ENCODE results near the gene SIPA1L3.

Gene SIPA1L3

GRCh38 chr19:37987356-37988332 is 80.6 kb downstream of the SIPA1L3 start:
- TF ChIP-seq MAX (IDR thresholded peaks at IDR 0.05; ENCODE audit: low read depth, low read length): no peak
- no peak for TF ChIP-seq POLR2A (IDR thresholded peaks at IDR 0.05; ENCODE audit: extremely low read depth, insufficient read length)
- no peak for TF ChIP-seq MYC (IDR thresholded peaks at IDR 0.05; ENCODE audit: low read depth, low read length)
- TF ChIP-seq CTCF (IDR thresholded peaks at IDR 0.05; ENCODE audit: low read depth, low read length): no peak
- no peak for DNase-seq (ENCODE audit: low read depth)

GRCh38 chr19:37988758-37989635 is 82.0 kb downstream of the SIPA1L3 start:
- DNase-seq (ENCODE audit: low read depth): peak; percentile 71

More at GRCh38 chr19:37987356-37988332, 80.6 kb downstream of the SIPA1L3 start:
- no peak overlapping the region for H3K4me3 ChIP-seq (ENCODE audit: low read depth, low read length)

GRCh38 chr19:37989855-37990254 is 82.8 kb downstream of the SIPA1L3 start:
- no peak overlapping the region for H3K4me3 ChIP-seq (ENCODE audit: low read depth, low read length)
- no peak for DNase-seq (ENCODE audit: low read depth)
- TF ChIP-seq MAX (IDR thresholded peaks at IDR 0.05; ENCODE audit: low read depth, low read length): no peak
- TF ChIP-seq POLR2A (IDR thresholded peaks at IDR 0.05; ENCODE audit: extremely low read depth, insufficient read length): no peak
- TF ChIP-seq MYC (IDR thresholded peaks at IDR 0.05; ENCODE audit: low read depth, low read length): no peak
- no peak for TF ChIP-seq CTCF (IDR thresholded peaks at IDR 0.05; ENCODE audit: low read depth, low read length)

More at GRCh38 chr19:37988758-37989635, 82.0 kb downstream of the SIPA1L3 start:
- TF ChIP-seq CTCF (IDR thresholded peaks at IDR 0.05; ENCODE audit: low read depth, low read length) (no peak), MYC (IDR thresholded peaks at IDR 0.05; ENCODE audit: low read depth, low read length) (no peak)
- no peak overlapping the region for H3K4me3 ChIP-seq (ENCODE audit: low read depth, low read length)

GRCh38 chr19:37990362-37990761 is 83.4 kb downstream of the SIPA1L3 start:
- DNase-seq (ENCODE audit: low read depth): no peak
- TF ChIP-seq MYC (IDR thresholded peaks at IDR 0.05; ENCODE audit: low read depth, low read length) (no peak), MAX (IDR thresholded peaks at IDR 0.05; ENCODE audit: low read depth, low read length) (no peak), POLR2A (IDR thresholded peaks at IDR 0.05; ENCODE audit: extremely low read depth, insufficient read length) (no peak), CTCF (IDR thresholded peaks at IDR 0.05; ENCODE audit: low read depth, low read length) (no peak)
- H3K4me3 ChIP-seq (ENCODE audit: low read depth, low read length): no peak overlapping the region

DNA sequence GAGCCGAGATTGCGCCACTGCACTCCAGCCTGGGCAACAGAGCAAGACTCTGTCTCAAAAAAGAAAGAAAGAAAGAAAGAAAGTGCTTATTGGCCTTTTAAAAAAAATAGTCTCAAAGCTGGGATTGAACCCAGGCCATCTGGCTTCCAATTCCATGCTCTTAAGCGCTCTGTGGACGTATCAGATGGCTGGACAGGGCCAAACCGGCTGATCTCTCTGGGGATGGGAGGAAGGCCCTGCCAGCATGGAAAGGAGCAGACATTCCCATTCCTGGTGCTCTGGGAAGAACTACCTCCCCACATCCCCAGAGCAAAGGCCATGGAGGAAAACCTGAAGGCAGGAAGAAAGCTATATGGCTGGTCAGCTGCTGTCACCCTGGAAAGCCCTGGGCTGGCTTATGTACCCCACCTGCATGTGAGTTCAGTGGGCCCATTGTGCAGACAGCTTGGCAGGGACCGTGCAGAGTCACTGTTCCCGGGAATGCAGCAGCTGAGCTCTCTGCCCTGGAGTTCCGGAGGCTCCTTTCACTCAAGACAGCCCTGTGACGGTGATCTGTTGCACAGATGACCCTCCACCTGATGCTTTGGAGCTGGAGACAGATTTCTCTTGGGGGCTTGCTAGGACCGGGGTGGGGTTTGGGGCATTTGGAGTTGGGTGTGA is 84.3 kb downstream of the SIPA1L3 start:
- H3K4me3 ChIP-seq (ENCODE audit: low read depth, low read length): no peak overlapping the region
- DNase-seq (ENCODE audit: low read depth): no peak
- no peak for TF ChIP-seq MAX (IDR thresholded peaks at IDR 0.05; ENCODE audit: low read depth, low read length)
- no peak for TF ChIP-seq POLR2A (IDR thresholded peaks at IDR 0.05; ENCODE audit: extremely low read depth, insufficient read length)
- TF ChIP-seq CTCF (IDR thresholded peaks at IDR 0.05; ENCODE audit: low read depth, low read length): no peak
- no peak for TF ChIP-seq MYC (IDR thresholded peaks at IDR 0.05; ENCODE audit: low read depth, low read length)

Data from NB4 (cell line).